Globus pallidus (tissue), 1 donor: ENCODE results near the gene UBE2J2.

Source experiments
- DNase-seq: peaks from one replicate; pipeline ENCODE4 v3.0.0-alpha.2; 2015; ENCODE audit warnings: low spot score

Gene UBE2J2

DNA sequence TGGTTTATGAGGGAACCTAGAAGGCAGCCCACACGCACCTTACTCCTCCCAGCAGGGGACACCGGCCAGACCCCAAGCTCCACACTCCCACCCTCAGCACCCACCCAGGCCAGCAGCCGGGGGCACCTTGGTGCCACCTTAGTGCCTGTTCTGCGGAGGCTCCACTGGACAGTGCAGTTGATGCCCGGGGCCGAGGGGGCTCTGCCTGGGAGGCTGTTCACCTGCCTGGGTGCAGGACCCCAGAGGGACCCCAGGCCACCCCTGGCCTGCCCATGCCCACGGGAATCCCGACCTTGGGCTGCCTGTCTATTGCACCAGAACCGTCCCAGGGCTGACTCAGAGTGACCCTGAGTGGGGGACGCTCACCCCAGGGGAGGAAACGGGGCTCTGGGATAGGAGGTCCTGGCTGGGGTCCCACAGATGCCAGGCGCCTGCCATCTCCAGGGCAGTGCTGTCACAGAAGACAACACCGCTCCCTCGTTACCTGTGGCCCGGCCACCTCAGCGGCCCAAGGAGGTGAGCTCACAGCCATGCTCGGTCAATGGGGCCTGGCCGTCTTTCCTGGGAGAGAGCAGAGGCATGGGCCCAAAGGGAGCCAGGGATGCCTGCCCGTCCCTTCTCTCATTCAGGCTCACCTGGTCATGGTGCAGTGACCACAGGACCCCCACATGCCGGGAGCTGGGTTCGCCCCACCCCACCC is 7.3 kb upstream of the UBE2J2 start:
- no peak for DNase-seq

DNA sequence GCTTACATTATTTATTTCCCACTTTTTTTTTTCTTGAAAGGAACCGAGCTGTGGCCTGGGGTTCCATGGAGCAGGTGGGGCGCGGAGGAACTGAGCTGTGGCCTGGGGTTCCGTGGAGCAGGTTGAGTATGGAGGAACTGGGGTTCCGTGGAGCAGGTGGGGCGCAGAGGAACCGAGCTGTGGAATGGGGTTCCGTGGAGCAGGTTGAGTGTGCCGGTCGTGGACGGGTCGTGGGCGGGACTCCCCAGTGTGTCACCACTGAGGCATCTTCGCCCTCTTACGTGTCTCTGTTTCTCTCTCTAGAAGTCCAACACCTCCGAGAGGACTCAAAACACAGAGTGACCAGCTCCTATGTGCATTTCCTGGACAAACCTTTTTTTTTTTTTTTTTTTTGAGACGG is 5.4 kb upstream of the UBE2J2 start:
- DNase-seq, result no peak

DNA sequence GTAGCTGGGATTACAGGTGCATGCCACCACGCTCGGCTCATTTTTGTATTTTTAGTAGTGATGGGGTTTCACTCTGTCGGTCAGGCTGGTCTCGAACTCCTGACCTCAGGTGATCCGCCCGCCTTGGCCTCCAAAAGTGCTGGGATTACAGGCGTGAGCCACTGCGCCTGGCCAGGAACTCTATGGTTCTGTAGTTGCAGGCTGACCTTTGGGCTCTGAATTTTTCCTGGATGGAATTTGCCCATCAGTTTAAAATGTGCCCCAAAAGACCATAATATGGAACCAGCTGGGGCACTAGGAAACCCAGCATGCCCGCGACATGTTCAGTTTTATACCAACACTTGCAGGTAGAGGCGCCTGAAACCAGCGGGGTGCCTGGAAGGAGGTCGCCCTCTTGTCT is 5.0 kb upstream of the UBE2J2 start:
- DNase-seq, result no peak

DNA sequence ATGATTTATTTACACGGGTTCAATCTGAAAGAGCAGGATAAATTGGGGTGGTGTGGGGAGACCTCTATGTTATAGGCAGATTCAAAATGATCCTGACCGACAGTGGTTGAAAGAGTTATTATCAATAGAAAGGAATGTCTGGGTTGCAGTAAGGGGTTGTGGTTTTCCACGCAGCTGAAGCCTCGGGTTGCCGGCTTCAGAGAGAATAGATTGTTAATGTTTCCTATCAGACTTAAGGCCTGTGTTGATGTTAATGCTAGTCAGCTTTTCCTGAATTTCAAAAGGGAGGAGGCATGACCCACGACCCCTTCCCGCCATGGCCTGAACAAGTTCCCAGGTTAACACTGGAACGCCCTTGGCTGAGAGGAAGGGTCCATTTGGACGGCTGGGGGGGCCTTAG is 2.2 kb upstream of the UBE2J2 start:
- DNase-seq, result no peak

DNA sequence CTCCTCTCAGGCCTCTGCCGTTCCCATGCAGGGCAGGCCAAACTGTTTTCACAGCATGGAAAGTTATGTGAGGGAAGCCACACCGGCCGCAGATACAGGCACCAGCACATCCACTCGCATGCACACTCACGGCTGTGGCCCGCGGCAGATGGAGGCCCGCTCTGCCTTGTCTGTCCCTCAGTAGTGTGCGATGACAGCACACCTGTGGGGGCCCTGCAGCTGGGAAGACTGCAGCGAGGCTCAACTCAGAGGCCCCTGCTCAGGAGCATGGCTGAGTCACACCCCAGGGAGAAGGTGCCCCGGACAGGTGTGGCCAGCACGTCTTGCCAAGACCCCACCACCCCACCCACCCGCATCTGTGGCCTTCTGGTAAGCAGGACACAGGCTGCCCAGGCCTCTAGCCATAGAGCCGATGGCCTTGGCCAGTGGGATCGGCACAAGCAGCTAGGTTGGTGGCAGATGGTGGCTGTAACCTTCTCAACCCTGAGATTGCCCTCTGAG is 1.3 kb upstream of the UBE2J2 start:
- DNase-seq, result no peak

DNA sequence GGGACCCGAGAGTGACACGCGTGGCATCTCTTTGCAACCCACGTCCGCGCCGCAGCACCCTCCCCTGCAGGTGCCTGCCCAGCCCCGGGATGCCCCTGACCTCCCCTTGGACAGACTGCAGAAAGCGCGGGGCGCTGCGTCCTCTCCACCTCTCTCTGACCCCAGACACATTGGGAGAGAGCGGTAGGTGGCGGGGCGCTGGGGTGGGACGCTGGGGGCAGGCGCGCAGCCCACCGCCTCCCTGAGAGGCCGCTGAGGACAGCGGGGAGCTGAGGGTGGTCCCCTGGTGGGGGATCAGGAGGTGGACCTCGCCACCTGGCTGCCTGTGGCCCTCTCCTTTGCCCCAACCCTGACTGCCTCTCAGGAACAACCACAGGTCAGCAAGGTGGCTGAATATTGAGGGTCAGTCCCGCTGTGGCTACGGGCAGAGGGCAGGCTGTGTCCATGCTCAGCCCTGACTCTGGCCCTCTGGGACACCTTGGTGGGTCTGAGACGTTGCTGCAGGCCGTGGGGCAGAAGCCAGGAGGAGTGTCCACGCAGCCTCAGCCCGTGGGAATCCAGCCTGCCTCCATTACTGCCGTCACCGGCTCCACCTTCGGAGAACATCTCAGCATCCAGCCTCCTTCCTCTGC is 761 bp upstream of the UBE2J2 start:
- no peak for DNase-seq

DNA sequence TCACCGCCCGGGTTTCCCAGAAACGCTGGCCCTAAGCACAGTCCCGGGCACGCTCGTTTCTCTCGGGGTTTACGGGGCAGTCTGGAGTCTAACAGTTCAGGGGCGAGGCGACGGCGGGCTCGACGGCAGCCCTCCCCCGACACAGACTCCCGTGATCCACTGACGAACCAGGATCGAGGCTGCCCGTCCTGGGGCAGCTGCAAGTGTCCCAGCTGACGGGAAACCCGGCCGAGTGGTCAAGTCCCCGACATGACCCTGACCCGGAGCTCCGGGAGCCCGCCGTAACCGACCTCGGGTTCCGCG is 494 bp downstream of the UBE2J2 start:
- no peak for DNase-seq

DNA sequence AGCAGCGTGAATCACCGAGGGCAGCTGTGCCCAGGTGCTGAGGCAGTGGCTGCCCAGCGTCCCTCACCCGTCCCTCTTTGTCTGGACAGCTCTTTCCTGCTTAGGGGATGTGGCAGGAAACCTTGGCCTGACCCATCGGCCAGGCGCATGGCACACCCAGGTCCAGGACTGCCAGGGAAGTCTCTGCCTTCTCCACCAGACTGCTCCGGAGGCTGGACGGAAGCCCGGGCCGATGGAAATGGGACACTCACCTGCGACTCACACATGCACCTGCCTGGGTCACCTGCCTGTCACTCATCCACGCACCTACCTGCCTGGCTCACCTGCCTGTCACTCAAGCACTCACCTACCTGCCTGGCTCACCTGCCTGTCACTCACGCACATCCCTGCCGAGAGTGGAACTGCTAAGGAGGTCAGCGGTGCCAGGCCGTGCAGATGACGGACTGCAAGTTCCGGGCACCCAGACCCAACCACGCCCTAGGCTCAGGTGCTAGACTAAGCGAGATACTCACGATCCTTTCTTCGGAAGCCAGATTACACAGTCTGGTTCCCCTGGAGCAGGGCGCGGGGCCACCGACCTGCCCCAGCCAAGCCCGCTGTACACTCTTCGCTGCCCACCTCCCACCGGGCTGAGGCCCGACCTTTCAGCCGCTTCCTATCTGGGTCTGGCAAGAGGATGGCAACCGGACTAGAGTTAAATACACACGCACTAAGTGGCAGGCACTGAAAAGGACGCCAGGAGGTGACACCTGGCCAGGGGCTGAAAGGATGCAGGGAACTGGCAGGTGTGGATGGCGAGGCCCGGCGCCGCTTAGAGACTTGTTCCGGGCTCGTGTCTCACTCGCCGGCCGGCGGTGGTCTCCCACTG is 1.1 kb downstream of the UBE2J2 start:
- no peak for DNase-seq

DNA sequence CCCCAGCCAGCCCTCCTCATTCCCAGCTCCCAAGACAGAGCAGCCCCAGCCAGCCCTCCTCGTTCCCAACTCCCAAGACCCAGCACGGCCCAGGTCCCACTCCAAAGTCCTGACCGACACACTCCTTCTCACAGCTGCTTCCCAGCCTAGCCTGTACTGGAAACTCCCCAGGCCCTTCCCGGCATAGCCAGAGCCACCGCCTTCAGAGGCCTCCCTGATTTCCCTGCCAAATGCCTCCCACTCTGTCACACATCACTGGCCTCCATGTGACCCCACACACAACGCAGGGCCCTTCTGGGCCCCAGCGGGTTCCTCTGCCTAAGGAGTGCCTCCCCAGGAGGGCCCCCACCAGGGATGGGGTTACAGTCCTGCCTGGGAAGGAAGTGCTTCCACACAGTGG is 2.8 kb downstream of the UBE2J2 start:
- no peak for DNase-seq

DNA sequence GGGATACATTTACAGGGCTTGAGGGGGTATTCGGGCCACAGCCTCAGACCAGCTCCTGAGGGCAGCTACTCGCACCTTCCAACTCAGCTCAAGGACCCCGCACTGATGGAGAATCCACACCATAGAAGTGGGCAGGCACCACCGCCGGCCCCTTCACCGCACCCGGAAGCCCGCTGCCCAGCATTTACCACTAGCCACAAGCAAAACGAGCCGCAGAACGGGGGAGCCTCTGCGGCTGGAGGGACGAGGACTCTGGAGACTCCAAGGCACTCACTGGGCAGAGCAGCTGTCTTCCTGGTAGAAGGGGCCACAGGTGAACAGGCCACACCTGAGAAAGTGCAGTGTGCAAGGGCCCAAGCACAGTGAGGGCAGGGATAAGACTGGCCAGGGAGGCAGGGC is 5.4 kb downstream of the UBE2J2 start:
- no peak for DNase-seq

DNA sequence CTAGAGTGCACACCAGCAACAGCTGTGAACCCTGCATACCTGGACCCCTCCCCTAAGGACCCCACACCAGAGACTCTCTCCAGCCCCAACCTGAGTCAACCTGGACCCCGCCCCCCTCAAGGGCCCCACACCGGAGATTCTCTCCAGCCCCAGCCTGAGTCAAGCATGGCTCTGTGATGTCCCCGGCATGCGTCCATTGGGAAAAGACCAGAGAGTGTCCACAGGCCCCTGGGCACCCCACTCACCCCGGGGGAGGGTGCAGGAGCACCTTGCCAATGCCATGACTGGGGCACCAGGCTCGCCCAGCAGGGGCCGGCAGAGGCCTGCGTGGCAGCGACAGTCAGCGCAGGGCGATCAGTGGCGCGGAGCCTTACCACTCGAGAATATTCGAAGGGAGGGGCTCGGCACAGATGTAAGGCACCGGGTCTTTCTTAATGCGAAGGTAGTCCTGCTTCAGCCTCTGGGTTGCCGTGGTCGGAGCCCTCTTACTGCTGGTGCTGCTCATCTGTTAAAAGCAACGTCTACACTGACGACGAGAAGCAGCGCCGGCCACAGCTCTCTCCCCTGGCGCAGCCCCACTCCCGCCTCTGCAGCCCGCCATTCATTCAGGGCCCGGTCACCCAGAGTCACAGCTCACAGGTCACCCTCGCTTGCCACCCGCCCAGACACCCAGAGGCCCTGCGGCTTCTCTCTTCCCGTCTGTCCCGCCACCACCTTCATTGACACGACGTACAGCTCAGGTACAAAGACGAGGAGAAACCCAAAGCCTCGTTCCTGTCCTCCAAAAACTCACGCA is 6.0 kb downstream of the UBE2J2 start:
- no peak for DNase-seq

DNA sequence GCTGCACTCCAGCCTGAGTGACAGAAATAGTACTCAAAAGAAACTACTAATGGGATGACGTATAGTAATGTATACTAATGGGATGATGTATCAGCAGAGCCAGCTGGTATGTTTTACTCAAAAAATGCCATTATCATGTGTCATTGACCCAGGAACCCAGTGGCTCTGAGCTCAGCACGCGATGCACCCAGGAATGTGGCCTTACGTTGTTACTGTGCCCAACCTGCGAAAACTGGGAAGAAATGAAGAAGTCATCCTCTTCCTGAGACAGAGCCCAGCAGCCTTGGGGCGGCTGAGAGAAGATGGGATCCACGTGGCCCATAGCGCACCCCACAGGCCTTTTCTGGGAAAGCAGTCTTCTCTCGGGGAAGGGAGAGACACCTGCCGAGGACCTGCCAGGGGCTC is 8.8 kb downstream of the UBE2J2 start:
- no peak for DNase-seq

DNA sequence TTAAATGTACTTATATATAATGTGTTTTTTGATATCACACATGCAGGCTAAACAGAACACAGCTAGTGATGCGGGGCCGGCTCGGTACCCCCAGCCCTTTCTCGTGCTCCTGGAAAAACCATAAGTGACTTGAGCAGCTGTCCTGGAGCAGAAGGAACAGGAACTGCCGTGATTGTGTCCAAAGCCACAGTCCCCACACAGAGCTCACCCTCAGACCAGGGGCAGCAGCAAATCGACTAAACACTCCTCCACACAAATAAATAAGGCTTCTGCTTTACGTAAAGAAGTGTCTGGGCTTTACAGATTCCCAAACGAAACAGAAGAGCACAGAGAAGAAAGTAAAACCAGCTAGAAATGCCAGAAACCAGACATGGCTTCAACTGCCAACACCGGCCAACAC is 9.6 kb downstream of the UBE2J2 start:
- DNase-seq, result no peak

DNA sequence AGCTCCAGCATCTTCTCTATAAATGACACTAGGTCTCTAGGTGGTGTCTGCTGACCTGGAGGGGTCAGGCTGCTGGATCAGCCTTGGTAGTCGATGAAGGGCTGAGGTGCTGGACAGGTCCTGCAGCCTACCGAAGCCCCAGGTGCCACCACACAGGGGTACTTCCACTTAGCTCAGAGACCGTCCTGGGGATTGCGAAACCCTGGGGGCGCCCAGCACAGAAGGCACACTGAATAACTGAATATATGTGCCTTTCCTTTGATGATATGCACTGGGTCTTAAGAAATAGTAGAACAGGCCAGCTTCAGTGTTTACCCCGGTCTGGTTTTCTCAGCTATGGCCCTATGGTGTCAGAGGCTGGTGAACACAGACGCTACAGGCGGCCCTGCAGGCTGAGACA is 10.9 kb downstream of the UBE2J2 start:
- DNase-seq, result no peak

DNA sequence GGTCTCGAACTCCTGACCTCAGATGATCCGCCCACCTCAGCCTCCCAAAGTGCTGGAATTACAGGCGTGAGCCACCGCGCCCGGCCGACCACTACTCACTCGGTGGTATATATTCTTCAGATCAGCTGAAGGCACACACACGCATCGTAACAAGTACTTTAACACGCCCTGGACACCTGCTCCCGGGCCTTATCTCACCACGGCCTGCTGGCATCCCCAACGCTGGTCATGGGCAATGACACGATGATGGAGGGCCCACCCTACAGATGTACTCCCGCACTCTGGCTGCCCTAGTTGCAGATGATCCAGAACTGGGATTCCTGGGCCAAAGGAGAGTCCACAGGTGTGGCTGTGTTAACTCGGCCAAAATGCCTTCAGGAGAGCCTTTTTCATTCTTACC is 11.6 kb downstream of the UBE2J2 start:
- DNase-seq, result no peak

DNA sequence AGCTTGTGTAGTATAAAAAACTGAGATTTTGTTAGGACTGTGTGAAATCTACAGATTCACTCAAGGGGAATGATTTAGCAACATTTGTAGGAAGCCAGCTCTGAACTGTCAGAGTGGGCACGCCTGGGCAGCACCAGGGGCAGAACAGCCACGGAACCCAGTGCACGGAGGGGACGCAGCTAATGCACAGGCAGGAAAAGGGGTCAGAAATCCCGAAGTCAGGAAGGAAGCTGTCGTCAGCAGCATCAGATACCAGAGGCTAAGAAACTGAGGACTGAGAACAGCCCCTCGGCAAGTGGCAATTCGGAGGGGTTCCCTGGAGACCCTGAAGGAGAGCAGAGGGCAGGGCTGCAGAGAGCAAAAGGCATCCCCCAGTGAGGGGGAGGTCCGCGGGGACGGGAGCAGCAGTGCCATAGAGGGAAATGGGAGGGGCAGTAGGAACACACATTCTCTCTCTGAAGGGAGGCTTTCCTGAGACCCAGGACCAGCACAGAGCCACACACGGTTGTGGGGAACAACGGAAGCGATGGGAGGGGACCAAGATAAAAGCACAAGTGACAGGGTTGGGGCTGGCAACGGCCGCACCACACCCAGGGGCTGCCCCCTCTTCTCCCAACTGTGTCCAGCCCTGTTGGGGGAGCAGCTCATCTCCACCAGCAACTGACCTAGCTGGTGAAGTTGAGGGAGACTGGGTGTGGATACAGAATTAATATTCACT is 12.7 kb downstream of the UBE2J2 start:
- DNase-seq, result no peak

DNA sequence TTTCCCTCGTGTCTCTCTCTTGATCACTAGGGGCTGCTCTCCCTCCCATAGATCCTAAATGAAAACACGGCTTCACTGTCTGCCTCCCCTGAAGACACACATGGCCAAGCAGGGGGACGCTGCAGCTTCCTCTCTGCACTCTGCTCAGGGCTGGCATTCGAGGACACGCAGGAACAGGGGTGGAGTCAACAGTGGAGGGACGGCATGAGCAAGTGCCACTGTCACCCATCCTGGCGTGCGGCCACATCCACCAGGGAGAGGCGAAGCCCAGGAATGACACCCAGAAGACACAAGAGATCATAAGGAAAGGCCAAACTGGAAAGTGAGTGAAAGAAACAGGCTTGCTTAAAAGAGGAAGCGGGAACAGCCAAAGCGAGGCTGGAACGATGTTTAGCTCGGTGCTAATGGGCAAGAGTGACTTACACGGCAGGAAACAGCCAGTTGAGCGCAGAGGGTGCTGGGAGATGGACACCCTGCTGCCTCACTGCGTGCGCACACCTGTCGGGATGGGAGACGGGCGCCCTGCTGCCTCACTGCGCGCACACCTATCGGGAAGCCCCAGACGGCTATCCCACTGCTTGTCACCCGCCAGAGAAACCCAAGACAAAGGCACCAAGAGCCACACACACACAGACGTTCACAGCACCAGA is 13.6 kb downstream of the UBE2J2 start:
- no peak for DNase-seq

DNA sequence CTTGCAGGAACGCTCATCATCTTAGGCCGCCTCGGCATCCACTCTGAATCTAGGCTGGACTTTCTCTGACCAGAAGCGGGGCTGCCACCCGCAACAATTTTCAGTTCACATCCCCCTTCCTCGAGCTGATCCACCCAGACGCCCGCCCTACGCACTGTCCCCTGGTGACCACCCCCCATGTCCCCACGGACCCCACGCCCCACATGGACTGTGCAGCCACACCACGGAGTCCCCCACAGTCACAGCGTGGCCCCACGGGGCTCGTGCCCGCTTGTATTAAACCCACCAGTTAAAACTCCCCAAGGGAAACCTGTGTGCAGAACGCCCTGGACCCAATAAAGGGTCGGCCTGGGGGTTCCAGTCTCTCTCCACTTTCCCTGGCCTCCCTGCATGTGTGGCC is 14.1 kb downstream of the UBE2J2 start:
- DNase-seq, result no peak

DNA sequence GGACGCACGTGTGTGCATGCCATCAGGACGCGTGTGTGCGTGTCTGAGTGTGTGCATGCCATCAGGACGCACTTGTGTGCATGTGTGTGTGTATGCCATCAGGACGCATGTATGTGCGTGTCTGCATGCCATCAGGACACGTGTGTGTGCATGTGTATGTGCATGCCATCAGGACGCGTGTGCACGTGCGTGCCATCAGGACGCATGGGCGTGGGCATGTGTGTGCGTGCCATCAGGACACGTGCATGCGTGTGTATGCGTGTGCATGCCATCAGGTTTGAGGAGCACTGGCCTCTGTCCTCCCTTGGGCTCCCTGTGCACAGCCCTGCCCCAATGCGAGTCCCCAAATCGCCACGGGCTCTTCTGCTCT is 14.6 kb downstream of the UBE2J2 start:
- DNase-seq, result no peak

DNA sequence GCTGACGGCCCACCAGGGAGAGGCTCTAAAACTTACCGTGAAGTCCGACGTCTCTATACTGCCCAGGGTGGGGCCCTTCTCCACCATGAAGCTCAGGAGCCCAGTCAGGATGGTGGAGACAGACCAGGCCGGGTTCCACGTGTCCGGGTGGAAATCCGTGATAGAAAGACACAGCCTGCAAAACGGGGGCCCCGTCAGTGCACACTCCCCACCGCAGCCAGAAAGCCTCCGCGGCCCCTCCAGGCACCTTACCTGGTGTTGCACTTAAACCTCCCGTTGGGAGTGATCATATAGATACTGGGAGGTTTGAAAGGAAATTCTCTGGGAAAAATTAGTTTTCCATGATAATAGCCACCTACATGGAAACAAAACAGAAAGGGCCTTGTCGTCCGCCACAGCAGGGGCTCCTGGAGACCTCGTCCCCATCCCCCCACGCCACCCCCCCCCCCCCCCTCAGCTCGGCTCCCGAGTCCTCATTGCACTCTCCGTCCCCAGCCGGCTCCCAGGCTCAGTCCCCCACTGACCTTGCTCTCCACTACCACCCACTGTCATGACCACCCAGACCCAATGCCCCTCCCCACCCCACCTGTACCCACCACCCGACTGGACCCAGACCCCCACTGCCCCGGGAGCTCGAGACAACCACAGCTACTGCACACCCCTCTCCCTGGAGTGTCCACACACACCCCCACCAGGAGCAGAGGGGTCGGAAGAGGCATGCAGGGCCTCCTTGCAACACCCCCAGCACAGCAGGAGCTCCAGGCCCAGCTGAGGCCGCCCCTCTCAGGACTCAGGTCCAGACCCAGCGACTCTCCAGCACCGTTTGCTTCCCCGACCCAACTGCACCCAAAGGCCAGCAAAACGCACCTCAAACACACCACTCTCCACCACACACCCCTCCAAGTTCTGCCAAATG is 16.4 kb downstream of the UBE2J2 start:
- DNase-seq, result no peak
